Measurements from ENCODE around the gene ATP8A2.

ATP8A2 gene

GRCh38 chr13:25980255-25980654, 608.5 kb downstream of the ATP8A2 start:
- FAIRE-seq: no peak

DNA sequence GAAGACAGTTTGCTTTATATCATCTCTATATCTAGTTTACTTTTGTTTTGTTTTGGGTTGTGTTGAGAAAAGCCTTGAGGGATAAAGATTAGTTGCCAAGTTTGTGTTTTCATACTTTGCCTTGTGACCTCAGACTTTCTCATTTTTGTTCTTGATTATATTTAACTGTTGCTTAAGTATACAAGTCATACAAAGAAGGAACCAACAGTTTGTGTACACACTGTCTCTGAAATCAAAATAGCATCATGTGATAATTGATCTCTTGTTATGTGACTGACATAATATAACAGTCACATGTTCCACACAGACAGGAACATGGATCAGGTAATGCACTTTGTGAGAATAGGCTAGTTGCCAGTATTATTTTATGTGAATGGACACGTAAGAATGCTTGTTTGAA, 609.3 kb downstream of the ATP8A2 start:
- no peak for FAIRE-seq

DNA sequence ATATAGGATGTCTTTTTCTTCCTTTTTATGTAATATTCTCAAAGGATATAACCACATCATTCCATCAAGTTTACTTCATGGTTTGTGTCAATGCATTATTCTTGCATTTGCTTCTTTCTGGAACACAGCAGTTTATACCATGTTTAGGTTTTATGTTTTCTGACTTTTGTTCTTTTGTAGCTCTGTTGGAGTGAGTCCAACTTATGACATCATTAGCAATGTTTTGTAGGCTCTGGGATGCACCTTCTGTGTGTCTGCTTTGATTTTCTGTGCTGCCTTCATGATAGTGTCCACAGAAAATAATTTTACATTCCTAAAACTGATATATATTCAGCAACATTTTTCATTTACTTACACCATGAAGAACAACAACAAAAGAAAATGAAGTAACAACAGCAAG, 611.1 kb downstream of the ATP8A2 start:
- FAIRE-seq: no peak

GRCh38 chr13:25987987-25988386, 616.2 kb downstream of the ATP8A2 start:
- FAIRE-seq: no peak

GRCh38 chr13:25988661-25989060, 616.9 kb downstream of the ATP8A2 start:
- FAIRE-seq: no peak

GRCh38 chr13:25990801-25991200, 619.0 kb downstream of the ATP8A2 start:
- no peak for FAIRE-seq

DNA sequence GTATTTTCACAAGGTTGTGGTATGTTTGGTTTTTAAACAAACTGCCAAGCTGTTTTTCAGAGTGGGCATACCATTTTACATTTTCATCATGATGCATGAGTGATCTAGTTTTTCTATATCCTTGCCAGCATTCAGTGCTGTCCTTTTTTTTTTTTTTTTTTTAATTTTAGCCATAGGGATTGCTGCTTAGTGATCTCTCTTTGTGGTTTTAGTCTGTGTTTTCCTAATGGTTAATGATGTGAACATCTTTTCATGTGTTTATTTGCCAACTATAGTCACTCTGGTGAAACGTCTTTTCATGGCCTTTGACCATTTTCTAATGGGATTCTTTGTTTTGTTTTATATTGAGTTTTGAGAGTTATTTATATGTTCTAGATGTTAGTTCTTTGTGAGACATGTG, 620.3 kb downstream of the ATP8A2 start:
- no peak for FAIRE-seq

GRCh38 chr13:26007261-26008125, 635.7 kb downstream of the ATP8A2 start:
- no peak for FAIRE-seq

- FAIRE-seq: no peak
These were observed 638.9 kb downstream of the ATP8A2 start for GRCh38 chr13:26010487-26011207.

DNA sequence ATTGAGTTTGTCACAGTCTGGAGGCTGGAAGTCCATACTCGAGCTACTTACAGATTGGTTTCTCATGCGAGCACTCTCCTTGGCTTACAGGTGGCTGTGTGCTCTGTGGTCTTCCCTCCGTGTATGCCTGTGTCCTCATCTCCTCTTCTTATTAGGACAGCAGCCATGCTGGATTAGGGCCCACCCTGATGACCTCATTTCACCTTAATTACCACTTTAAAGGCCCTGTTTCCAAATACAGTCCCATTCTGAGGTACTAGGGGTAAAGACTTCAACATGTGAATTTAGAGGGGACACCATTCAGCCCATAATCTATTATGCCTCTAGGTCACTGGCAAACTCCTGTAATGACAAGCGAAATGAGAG, 639.4 kb downstream of the ATP8A2 start:
- FAIRE-seq: no peak

DNA sequence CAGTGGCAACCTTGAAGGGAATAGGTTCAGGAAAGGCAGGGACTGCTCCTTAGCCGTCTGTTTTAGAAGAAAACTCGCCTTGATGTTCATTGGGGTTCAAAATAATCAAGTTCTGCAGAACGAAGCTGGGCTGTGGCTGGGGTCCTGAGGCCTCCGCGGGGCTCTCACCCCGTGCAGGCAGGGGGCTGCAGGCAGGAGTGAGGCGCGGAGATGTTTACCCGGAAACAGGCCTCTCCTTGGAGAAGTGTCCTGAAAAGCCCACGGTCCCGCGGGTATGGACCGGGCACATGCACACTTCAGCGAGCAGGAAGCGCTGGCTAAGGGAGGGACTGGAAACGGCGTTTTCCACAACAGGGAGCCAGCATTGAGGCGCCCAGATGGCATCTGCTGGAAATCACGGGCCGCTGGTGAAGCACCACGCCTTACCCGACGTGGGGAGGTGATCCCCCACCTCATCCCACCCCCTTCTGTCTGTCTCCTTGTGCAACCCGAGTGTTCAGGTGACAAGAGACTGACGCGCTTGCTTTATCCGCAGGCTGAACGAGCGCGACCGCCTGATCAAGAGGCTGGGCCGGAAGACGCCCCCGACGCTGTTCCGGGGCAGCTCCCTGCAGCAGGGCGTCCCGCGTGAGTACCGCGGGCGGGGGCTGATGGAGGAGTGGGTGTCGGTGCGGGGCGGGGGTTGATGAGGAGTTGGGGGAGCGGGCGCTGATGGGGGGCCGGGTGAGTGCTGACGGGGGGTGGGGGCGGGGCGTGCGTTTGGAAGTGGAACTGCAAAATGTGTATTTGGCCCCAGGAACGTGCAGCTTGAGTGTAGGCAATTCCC, 640.4 kb downstream of the ATP8A2 start:
- FAIRE-seq: no peak

- no peak for FAIRE-seq
These were observed 641.2 kb downstream of the ATP8A2 start for GRCh38 chr13:26012995-26013394.

GRCh38 chr13:26015271-26016125, 643.7 kb downstream of the ATP8A2 start:
- no peak for FAIRE-seq

GRCh38 chr13:26016189-26016588, 644.4 kb downstream of the ATP8A2 start:
- no peak for FAIRE-seq

DNA sequence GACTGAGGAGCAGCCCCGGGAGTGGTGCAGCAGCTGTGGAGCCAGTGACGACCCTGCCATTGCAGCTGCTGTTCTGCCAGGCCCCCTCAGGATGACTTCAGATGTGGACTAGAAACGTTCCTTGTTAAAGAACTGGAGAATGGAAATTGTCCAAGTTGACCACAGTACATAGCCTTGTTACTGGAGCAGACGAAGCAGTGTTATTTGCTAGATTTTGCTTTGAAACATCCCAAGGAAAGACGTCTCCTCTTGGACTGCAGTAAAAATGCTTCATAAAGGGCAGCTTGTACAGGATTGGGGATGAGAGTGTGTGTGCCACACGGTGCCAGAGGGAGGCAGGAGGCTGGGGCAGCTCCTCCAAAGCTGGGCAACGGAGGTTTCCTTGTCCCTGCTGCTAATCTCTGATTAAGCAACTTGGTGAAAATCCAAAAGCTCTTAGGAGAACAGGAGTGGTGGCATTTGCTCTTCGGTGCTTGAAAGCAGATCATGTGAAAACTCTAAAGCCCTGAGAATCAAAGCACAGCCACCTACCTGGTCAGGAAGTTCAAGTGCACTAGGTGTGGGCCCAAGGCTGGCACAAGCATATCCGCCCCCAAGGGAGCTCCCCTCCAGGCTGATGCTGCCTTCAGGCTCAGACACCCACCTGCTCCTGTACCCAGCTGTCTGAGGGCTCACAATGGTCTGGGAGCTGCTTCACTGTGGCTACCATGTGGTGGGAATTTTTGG, 645.6 kb downstream of the ATP8A2 start:
- no peak for FAIRE-seq

DNA sequence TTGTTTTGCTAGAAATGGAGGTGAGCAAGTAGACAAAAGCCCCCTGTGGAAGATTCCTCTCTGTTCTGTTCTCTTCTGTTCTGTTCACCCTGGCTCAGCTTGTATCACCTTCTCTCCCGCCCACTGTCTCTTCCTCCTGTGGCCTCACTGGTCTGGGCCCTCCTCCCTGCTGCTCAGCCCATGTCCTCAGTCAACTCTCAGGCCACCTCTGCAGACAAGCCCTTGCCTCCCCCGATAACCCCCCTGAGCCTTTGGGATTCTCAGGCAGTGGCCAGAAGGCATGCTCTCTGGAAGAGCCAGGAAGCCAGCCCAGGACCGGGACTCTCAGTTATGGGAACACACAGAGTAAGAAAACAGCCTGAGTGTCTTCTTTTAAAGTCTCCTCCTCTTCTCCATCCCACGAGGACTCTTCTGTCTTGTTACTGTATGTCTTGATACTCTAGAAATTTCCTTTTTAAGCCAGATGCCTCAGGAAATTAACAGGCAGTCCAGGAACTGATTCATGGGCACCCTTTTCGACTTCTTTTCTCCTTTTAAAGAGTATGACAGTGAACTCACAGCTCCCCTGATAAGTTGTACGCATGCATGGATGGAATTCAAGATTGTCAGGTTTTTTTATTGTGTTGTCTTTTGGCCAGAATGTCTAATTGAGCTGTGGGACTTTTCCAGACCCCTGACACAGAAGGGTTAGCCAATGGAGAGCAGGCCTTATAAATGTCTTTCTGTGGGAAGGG, 646.3 kb downstream of the ATP8A2 start:
- no peak for FAIRE-seq

DNA sequence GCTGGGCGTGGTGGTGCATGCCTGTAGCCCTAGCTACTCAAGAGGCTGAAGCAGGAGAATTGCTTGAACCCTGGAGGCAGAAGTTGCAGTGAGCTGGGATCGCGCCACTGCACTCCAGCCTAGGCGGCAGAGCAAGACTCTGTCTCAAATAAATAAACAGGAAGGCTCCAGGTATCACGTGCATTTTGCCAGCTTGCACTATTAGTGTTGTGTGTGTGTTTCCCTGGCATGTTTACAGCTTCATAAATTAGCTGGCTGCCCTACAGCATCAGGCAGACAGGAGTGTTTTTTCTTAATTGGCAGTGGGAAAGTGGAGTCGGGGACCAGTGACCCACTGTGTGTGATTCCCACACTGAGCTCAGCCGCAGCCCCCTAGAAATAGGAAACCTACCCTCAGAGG, 647.5 kb downstream of the ATP8A2 start:
- no peak for FAIRE-seq

- no peak for FAIRE-seq
These were observed 648.4 kb downstream of the ATP8A2 start for GRCh38 chr13:26019881-26020870.

- FAIRE-seq: no peak
These were observed 649.1 kb downstream of the ATP8A2 start for GRCh38 chr13:26020891-26021290.

GRCh38 chr13:26021516-26021915, 649.7 kb downstream of the ATP8A2 start:
- FAIRE-seq: no peak

Data from islet of Langerhans (tissue), 1 donor.